GM23338 (cell line): ENCODE data around the gene SRP14. TPM values are rescaled to one million over a fixed set of nuclear protein-coding genes. Genes with fewer than 3 reads are reported as not detected.

Experiments used
- ATAC-seq: fragments of 200-7000 bp; cut with Tn5 transposase; 3 replicates; pipeline ENCODE4 v1.9.1; 2020
- DNase-seq: peaks from one replicate; pipeline ENCODE4 v3.0.0-alpha.2; 2015; ENCODE audit warnings: low spot score
- H2AFZ ChIP-seq: fragments of 200-600 bp; sonication (generic); 2 replicates; pipeline ENCODE4 v1.8.0; 2016; ENCODE audit warnings: antibody characterized with exemption, mild to moderate bottlenecking, moderate library complexity
- H3F3A ChIP-seq: fragments of 200-600 bp; sonication (generic); replicated peaks from 2 replicates; pipeline ENCODE4 v1.8.0; 2017; ENCODE audit warnings: antibody characterized with exemption, mixed run types, low read depth
- H3K27ac ChIP-seq: fragments of 200-600 bp; sonication (generic); 2 replicates; pipeline ENCODE4 v1.6.1; 2016; ENCODE audit warnings: low read depth
- H3K27me3 ChIP-seq: fragments of 200-600 bp; sonication (generic); 2 replicates; pipeline ENCODE4 v1.8.0; 2016; ENCODE audit warnings: mild to moderate bottlenecking, mixed run types, moderate library complexity; ENCODE audit not compliant: insufficient read depth
- H3K36me3 ChIP-seq: fragments of 200-600 bp; sonication (generic); 2 replicates; pipeline ENCODE4 v1.8.0; 2016; ENCODE audit warnings: mild to moderate bottlenecking; ENCODE audit not compliant: insufficient read depth
- H3K4me1 ChIP-seq: fragments of 200-600 bp; sonication (generic); 2 replicates; pipeline ENCODE4 v1.8.0; 2016; ENCODE audit warnings: mild to moderate bottlenecking, moderate library complexity; ENCODE audit not compliant: insufficient read depth
- H3K4me2 ChIP-seq: fragments of 200-600 bp; sonication (generic); 2 replicates; pipeline ENCODE4 v1.7.1; 2017; ENCODE audit warnings: mixed run types
- H3K4me3 ChIP-seq: fragments of 200-600 bp; sonication (generic); 2 replicates; pipeline ENCODE4 v1.6.1; 2016; ENCODE audit warnings: mixed run types
- H3K79me2 ChIP-seq: fragments of 200-600 bp; sonication (generic); replicated peaks from 2 replicates; pipeline ENCODE4 v1.8.0; 2017; ENCODE audit warnings: mild to moderate bottlenecking; ENCODE audit not compliant: insufficient read depth
- H3K9me2 ChIP-seq: fragments of 200-600 bp; sonication (generic); 2 replicates; pipeline ENCODE4 v1.8.0; 2017; ENCODE audit not compliant: insufficient read depth
- H4K20me1 ChIP-seq: fragments of 200-600 bp; sonication (generic); replicated peaks from 2 replicates; pipeline ENCODE4 v1.8.0; 2017; ENCODE audit warnings: mild to moderate bottlenecking; ENCODE audit not compliant: insufficient read depth
- H3K27ac Mint-ChIP-seq: 2 replicates; pipeline ENCODE4 v1.8.0; 2020; ENCODE audit warnings: inconsistent platforms, mild to moderate bottlenecking, moderate library complexity, mixed read lengths
- H3K27me3 Mint-ChIP-seq: 3 replicates; pipeline ENCODE4 v1.8.0; 2022; ENCODE audit warnings: low read depth, mild to moderate bottlenecking, moderate library complexity, mixed read lengths, inconsistent platforms; ENCODE audit not compliant: insufficient read depth, poor library complexity
- H3K36me3 Mint-ChIP-seq: 3 replicates; pipeline ENCODE4 v1.8.0; 2021; ENCODE audit warnings: low read depth, mild to moderate bottlenecking, inconsistent platforms, moderate library complexity, mixed read lengths
- H3K4me1 Mint-ChIP-seq: 3 replicates; pipeline ENCODE4 v1.8.0; 2020; ENCODE audit warnings: mild to moderate bottlenecking, inconsistent platforms, mixed read lengths
- H3K4me3 Mint-ChIP-seq: 3 replicates; pipeline ENCODE4 v1.8.0; 2021; ENCODE audit warnings: moderate library complexity, mild to moderate bottlenecking, inconsistent platforms, mixed read lengths
- H3K9me3 Mint-ChIP-seq: 3 replicates; pipeline ENCODE4 v1.8.0; 2020; ENCODE audit warnings: moderate library complexity, mild to moderate bottlenecking, inconsistent platforms, mixed read lengths
- CREB1 ChIP-seq: fragments of 250-450 bp; sonication (Bioruptor Pico); IDR thresholded peaks from 2 replicates; pipeline ENCODE4 v1.5.0; 2020; ENCODE audit warnings: low read depth, mild to moderate bottlenecking, moderate library complexity
- EZH2phosphoT487 ChIP-seq: fragments of 200-600 bp; sonication (generic); IDR thresholded peaks from one replicate; pipeline ENCODE4 v1.8.1; 2018; ENCODE audit warnings: antibody characterized with exemption; ENCODE audit not compliant: unreplicated experiment
- NANOG ChIP-seq: IDR thresholded peaks from 2 replicates; pipeline ENCODE4 v1.6.1; 2016; ENCODE audit warnings: antibody characterized with exemption, borderline replicate concordance
- POLR2AphosphoS5 ChIP-seq: IDR thresholded peaks from 2 replicates; pipeline ENCODE4 v1.6.1; 2016; ENCODE audit warnings: antibody characterized with exemption, low read depth
- REST ChIP-seq: IDR thresholded peaks from one replicate; pipeline ENCODE4 v1.6.1; 2018; ENCODE audit warnings: antibody characterized with exemption; ENCODE audit not compliant: unreplicated experiment
- ZNF331 ChIP-seq: fragments of 250-450 bp; sonication (Bioruptor Pico); IDR thresholded peaks from 2 replicates; pipeline ENCODE4 v1.5.0; 2020; ENCODE audit warnings: low read depth, mild to moderate bottlenecking, moderate library complexity
- long read RNA-seq: library from polyadenylated mRNA; unstranded; transcript quantifications from one replicate; pipeline ENCODE4 v2.0.0, GENCODE V29; 2020; ENCODE audit not compliant: unreplicated experiment
- polyA plus RNA-seq: library from polyadenylated mRNA; unstranded; fragments of >200 nt; fragmentation: Nextera tagmentation; extraction: Ambion mirVana; gene quantifications from 2 replicates; pipeline ENCODE4 v1.2.1, GENCODE V29; 2016
- total RNA-seq: library from RNA; depleted of rRNA; stranded (reverse); fragments of >200 nt; shearing (Covaris generic); gene quantifications from 2 replicates; pipeline ENCODE4 v1.2.3, GENCODE V29; 2014; rRNA removed
- TF ChIP-seq, protein P1 (sequence below): IDR thresholded peaks from 2 replicates; pipeline ENCODE4 v1.6.1; 2016; ENCODE audit warnings: antibody characterized with exemption

Gene SRP14
- total RNA-seq (249 and 294 TPM in 2 replicates), polyA plus RNA-seq (1,410 and 1,412 TPM in 2 replicates)
- long read RNA-seq, transcript SRP14-204 (4 exons, 780 nt): minor isoform, 7 of 326 reads
- long read RNA-seq, transcript SRP14-201 (5 exons, 1,077 nt): major isoform, 309 of 326 reads
- long read RNA-seq, partial matches to known transcripts: 0 of 326 reads
- long read RNA-seq, other reads (novel, unspliced or antisense): 9 of 326 reads

GRCh38 chr15:40038638-40039543 lies at the start of gene SRP14:
SRP14 (minus strand) TSS chr15:40039181; CDS start chr15:40039116, 65 bp downstream.
- peaks cover 42% of the 10 kb centered on the region for H3K36me3 Mint-ChIP-seq
- DNase-seq (peak; percentile 97), ATAC-seq (peak; percentile 96)
- Histone ChIP-seq H3K4me1 (peaks cover 9% of the 10 kb centered on the region), H3K4me3 (peak within 1 kb of the TSS; percentile 96), H3K27me3 (no peaks in the 10 kb centered on the region), H4K20me1 (peaks cover 15% of the 10 kb centered on the region; the same call in 1 of the 2 replicates), H3K9me2 (no peaks in the 10 kb centered on the region), H3K79me2 (peaks cover 16% of the 10 kb centered on the region), H2AFZ (peak within 1 kb of the TSS; percentile 98), H3K4me2 (peak within 1 kb of the TSS; percentile 98), H3K27ac (peak within 1 kb of the TSS; percentile 90), H3K36me3 (peaks cover 32% of the 10 kb centered on the region), H3F3A (peaks cover 20% of the 10 kb centered on the region)
- H3K4me1 Mint-ChIP-seq: peaks cover 15% of the 10 kb centered on the region
- H3K4me3 Mint-ChIP-seq: peak within 1 kb of the TSS; percentile 96
- H3K27ac Mint-ChIP-seq: peak within 1 kb of the TSS; percentile 97
- no peak for TF ChIP-seq REST
- TF ChIP-seq, protein P1, sequence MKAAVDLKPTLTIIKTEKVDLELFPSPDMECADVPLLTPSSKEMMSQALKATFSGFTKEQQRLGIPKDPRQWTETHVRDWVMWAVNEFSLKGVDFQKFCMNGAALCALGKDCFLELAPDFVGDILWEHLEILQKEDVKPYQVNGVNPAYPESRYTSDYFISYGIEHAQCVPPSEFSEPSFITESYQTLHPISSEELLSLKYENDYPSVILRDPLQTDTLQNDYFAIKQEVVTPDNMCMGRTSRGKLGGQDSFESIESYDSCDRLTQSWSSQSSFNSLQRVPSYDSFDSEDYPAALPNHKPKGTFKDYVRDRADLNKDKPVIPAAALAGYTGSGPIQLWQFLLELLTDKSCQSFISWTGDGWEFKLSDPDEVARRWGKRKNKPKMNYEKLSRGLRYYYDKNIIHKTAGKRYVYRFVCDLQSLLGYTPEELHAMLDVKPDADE: peak; percentile 40; the same call in 1 of the 2 replicates
- no peak for TF ChIP-seq NANOG
- no peak for TF ChIP-seq ZNF331 (CRISPR knock-in tag)
- TF ChIP-seq POLR2AphosphoS5: peak; percentile 99
- TF ChIP-seq CREB1 (CRISPR knock-in tag): no peak; the same call in 1 of the 2 replicates
- no peak for TF ChIP-seq EZH2phosphoT487
- H3K27me3 Mint-ChIP-seq: peaks cover 5% of the 10 kb centered on the region
- H3K9me3 Mint-ChIP-seq: no peaks in the 10 kb centered on the region
